ENCODE data around the gene CYB561D2.
"Not testable (repeated sequence)": the region's sequence is repeated elsewhere in the genome, so short reads cannot be mapped to it uniquely, and the experiment has no call there.

The CYB561D2 gene

GRCh38 chr3:50350527-50351322 is at the start of gene CYB561D2, which contains the start of gene NPRL2:
Gene CYB561D2, plus strand, starts transcription at chr3:50350862. Its CDS starts 572 bp downstream, at chr3:50351434.
Gene NPRL2, minus strand, starts transcription at chr3:50350775. Its CDS starts 123 bp downstream, at chr3:50350652.
- DNase-seq = peak; percentile 91

- no peak for DNase-seq
Measured at GRCh38 chr3:50302095-50303012, 48.3 kb upstream of the CYB561D2 start.

DNA sequence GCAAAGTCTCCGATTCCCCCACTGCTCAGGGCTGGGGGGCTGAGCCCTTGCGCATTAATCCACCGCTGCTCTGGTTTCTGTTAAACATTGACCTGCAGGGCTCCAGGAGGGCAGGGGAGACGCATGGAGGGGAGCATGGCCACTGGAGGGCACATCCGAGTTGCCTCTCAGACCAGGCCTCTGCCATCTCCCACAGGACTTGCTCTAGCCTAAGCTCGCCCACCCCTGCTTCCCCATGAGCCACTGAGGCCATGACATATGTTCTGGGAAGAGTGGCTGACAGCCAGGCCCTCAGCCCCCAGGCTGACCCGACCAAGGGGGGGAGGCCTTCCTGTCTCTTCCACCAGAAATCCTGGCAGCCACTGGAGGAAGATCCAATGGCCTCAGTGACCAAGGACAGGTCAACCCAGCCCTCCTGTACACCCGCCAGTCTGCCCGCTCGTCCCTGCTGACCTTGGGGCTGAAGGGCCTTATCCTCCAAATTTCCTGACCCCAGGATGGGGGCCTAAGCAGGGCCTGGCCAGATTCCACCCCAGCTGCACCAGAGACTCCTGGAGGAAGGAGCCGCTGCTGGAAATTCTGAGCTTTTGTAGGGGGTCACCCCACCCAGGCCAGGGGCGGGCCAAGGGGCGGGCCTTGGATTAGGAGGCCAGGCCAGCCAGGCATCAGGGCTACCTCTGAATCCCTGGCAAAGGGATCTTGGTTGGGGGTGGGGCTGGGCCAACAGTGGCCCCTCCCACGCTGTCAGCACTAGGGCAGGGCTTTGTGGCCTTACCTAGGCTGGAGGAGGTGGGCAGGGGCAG is 47.4 kb upstream of the CYB561D2 start, which contains the start of gene HYAL1:
Gene HYAL1, minus strand, starts transcription at position 562 of the 803 bp plus-strand sequence. CDS start 618 bp downstream, outside the sequence.
- no peak for DNase-seq

DNA sequence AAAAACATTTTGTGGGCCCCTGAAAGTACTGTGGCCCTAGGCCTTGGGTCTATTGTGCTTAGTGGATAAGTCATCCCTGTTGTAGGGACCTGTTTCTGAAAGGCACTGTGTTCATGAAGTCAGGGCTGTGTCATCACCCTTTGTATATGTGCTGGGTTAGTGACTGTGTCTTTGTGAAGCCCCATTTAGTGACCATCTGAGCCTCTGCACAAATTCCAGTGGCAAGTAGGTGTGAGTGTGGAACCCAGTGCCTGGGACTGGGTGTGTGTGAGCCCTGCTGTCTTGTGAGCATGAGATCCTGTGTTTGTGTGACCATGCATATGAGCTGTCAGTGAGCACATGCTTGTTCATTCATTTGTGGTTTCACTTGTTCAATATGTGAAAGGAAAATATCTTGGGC is 46.1 kb upstream of the CYB561D2 start:
- no peak for DNase-seq

- DNase-seq = not testable (repeated sequence)
Measured at GRCh38 chr3:50312041-50312440, 38.6 kb upstream of the CYB561D2 start.

DNA sequence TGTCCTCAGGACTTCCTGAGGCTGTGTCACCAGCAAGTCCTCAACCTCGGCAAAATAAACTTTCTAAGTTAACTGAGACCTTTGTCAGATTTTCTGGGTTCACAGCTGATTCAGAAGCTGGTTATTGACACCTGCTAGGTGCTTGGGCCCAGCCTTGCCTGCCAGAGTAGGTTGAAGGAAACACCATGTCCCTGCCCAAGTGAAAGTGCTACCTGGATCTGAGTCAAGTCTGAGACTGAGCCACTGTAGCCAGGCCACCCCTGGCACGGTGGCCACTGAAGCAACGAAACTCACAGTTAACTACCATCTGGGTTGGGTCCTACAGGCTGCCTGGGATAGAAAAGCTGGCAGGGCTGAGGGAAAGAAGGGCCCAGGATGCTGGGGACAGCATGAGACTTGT is 36.3 kb upstream of the CYB561D2 start:
- DNase-seq = no peak

DNA sequence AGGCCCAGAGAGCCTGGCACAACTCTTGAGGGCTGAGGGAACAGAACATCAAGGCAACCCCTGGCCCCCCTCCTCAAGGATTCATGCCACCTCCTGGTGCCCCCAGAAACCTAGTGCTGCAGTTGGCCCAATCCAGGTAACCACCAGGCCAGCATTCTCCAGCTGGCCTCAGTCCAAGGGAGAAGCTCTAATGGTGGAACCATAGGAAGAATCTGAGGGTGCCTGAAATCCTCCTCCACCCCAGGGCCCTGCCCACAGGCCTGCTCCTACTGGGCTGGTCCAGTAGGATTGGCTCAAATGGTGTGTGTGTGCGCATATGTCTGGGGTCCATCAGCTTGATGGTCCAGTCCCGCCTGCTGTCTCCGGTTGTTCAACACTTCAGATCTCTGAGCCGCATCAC is 35.8 kb upstream of the CYB561D2 start:
- no peak for DNase-seq

DNA sequence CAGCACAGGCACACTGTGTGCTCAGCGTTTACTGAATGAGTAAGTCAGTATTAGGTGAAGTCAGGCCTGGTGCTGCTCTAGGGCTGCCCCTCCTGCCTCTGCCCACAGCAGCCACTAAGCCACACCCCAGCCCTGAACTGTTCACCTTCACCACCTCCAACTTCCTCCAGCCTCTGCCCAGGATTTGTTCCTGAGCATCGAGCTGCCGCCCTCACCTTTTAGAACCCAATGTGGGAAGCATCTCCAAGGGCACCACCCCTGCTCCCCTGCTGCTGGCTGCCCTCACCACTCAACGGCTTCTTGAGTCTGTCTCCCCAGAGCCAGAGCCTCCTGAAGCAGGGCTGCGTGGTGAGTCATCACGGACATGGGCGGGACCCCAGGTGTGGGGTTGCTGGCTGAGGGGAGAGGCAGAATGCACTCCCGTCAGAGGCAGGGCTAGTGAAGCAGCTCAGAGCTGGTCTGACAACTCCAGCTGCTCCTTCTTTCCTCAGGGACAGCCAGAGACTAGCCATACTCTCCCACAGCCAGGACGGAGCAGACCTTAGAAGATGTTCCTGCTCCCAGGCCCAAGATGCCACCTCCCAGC is 33.9 kb upstream of the CYB561D2 start:
- DNase-seq = no peak

DNA sequence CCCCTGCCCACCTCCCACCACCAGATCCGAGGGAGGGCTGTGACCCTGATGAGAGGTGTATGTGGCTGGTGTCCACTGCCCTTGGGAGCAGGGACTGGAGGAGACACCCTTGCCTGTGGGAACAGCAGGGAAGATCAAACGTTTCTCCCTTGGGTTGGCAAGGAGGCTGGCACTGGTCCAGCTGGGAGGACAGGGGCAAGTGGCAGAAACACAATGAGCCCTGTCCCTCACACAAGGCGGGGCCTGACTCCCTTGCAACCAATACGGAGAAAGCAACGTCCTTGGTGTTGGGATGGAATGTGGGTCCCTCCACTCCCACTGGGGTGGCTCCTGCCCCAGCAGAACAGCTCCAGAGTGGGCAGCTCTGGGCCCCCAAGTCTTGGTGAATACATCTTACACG is 33.4 kb upstream of the CYB561D2 start:
- no peak for DNase-seq

DNA sequence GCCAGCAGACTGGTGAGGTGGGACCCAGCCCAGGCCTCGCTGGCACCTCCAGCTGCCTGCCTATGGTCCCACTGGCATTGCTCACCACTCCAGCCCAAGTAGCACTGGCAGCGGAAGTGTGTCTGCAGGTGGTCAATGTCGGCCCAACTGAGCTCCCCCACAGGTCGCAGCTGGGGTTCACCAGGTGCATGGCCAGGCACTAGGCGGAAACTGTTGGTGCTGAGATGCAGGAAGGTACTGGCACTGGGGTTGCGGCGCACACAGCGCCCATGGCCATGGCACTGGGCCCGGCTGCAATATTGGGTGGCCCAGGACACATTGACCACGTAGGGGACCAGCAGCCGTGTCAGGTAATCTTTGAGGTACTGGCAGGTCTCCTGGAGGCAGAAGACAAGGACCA is 32.5 kb upstream of the CYB561D2 start:
- no peak for DNase-seq

DNA sequence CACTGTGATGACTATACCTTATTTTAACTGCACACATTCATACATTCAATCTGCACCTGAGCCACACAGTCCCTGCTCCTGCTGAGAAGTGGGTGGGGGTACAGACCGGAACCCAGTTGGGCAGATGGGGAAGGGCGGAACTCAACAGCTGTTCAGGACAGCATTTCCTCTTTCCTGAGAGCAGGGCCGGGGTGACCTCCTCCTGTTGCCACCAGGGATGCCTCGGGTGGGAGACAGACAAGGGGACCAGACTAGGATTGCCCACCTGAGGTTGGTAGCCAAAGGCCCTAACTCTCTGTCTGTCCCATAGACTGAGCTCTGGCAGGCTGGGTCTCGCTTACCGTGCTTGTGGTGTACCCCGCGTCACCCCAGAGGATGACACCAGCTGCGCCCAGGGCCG is 32.0 kb upstream of the CYB561D2 start:
- no peak for DNase-seq

DNA sequence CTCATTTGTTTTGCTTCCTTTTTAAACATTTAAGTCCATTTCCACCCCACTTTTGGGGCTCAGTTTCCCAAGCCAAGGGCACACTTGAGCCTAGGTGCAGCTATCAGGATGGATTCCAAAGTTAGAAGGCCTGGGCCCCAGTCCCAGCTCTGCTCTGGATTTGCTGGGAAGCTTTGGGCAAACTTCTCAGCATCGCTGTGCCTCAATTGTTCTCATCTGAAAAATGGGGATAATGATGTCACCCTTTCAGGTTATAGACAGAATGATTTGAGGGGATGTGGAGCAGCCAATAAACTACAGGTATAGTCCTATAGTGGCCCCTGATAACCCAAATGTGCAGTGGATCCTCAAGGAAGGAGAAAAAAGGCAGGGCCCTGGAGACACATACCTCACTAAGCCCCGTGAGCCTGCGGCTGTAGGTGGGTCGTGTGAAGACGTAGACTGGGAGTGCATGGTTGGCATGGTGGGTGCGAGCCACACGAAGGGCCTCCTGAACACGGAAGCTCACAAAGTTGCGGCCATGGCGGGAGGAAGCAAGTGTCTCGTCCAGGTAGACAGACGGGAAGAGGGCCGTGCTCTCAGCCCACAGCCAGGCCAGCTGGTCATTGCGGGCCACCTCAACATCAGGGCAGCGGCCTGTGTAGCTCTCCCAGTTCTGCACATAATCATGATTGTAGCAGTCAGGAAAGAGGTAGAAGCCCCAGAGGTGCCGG is 31.3 kb upstream of the CYB561D2 start:
- no peak for DNase-seq

DNA sequence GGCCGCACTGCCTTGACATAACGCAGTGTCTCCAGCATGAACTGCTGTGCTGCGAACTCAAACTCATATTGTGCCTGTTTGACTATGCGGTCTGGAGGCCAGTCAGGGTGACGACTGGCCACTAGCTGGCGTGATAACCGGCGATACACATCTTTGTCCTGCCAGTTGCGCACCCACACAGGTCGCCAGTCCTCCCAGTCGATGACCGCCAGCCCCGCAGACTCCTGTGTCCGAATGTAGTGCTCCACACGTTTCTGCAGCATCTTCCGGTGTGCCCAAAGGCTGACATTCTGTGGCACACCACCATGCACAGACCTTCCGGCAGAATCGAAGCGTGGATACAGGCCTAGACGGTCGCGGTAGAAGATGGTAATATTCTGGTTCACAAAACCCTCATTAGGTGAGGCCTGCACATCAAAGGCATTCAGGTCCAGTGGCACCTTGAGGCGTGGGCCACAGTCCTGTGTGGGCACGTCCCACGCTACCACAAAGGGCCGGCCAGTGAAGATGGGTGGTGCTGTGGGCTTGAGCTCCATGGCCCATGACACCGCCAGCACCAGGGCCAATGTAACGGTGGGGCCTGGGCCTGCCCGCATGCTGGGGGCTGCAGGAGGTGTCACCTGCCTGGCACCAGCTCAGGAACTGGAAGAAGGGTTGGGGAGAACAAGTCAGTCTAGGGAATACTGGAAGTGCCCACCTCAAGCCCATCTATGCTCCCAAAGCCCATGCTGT is 30.6 kb upstream of the CYB561D2 start:
- no peak for DNase-seq

DNA sequence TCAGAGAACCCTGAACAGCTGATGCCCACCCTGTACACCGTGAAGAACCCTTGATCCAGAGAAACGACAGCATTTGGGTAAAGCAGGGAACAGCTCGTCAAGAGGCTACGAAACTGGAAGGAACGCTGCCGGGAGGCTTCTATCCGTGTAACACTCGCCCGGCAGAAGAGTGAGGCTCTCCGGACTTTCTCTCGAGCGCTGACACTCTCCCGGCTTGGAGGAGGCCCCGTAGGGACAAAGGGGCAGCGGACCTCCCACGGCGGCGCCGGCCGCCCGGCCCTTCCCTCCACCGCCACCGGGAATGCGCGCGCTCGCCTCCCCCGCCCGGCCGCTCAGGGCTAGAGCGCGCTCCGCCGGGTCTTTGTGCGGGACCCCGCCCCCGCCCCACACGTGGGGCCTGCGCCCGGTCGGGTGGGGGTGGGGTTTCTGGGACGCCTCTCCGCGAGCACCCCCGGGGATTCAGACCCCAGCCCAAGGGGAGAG is 29.8 kb upstream of the CYB561D2 start:
- peak; percentile 77 for DNase-seq

- DNase-seq = peak; percentile 91
Measured at GRCh38 chr3:50321336-50322114, 29.1 kb upstream of the CYB561D2 start.

- DNase-seq = no peak
Measured at GRCh38 chr3:50322115-50322385, 28.6 kb upstream of the CYB561D2 start.

DNA sequence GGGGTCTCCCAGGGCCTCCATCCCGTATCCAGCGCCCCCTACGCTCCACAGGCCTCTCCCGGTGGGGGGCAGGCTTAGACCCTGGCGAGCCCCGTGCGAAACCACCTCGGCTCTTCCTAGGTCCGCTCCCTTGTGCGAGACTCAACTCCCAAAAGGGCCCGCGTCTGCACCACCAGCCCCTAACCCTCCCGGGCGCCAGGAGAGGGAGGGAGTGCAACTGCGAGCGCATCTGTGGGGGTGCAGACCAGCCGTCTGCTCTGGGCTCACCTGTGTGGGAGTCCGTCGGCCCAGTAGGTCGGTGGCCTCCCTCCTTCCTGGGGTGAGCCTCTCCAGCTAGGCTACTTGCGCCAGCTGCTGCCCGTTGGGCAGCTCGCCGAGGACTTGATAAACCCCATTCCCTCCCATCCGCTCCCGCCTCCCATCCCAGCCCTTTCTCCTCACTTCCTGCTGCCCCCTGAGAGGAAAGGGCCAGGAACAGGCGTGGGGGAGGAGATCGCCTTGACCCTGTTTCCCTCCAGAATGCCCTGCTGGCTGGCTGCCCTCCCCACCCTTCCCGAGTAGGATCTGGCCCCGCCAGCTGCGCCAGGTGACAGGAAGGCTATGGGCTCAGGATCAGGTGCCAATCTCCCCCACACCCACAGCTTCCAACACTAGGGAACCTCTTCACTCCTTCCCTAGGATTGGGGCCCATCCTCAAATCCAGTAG is 28.1 kb upstream of the CYB561D2 start, which contains the start of gene HYAL2:
Gene HYAL2, minus strand, starts transcription at position 360 of the 706 bp plus-strand sequence. CDS start 2,256 bp downstream, outside the sequence.
- DNase-seq = no peak

DNA sequence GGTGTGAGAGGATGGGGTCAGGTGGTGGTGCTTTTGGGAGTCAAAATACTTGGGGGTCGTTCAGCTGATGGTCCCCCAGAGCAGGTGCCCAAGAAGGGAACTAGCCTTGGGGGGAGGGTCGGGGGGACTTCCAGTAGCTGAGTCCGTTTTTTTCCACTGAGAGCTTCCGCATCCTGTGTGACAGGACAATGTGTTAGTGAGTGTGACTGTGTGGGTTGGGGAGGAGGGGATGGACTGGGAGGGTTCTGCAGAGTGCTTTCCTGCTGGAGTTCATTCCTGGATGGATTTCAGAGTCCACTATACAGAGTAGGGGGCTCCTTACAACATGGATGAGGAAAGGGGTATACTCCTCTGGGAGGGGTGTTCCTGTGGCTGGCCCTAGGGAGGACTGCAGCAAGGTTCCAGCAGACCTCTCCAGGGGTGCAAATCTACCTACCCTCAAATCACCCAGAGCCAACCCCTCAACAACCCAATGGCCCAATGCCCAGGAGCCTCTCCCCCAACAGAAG is 27.5 kb upstream of the CYB561D2 start:
- no peak for DNase-seq

GRCh38 chr3:50323614-50324199 is 27.0 kb upstream of the CYB561D2 start:
- no peak for DNase-seq

All from fibroblast of skin of right biceps (primary cell).